NCI-H187 (cell line): ENCODE measurements around the gene IGF1.

Source experiments
- DNase-seq, 2 experiments: peaks; one replicate each; lab custom pipeline; 2025; lab: John Stamatoyannopoulos, UW

Gene IGF1

GRCh38 chr12:102497743-102498142 is 17.4 kb upstream of the IGF1 start:
- no peak for DNase-seq

- no peak for DNase-seq
Observed at GRCh38 chr12:102496591-102496990, 16.2 kb upstream of the IGF1 start.

GRCh38 chr12:102487226-102487625 is 6.9 kb upstream of the IGF1 start:
- no peak for DNase-seq

- DNase-seq: no peak
Observed at GRCh38 chr12:102486153-102486552, 5.8 kb upstream of the IGF1 start.

GRCh38 chr12:102484428-102484958 is 4.1 kb upstream of the IGF1 start:
- no peak for DNase-seq

- no peak for DNase-seq
Observed at GRCh38 chr12:102484017-102484416, 3.7 kb upstream of the IGF1 start.

GRCh38 chr12:102483466-102483865 is 3.1 kb upstream of the IGF1 start:
- DNase-seq: no peak

GRCh38 chr12:102481705-102482425 is 1.5 kb upstream of the IGF1 start:
- DNase-seq: no peak

- no peak for DNase-seq
Observed at GRCh38 chr12:102479939-102480338, 424 bp downstream of the IGF1 start.

GRCh38 chr12:102479099-102479885 is 1.1 kb downstream of the IGF1 start:
- no peak for DNase-seq

- DNase-seq: no peak
Observed at GRCh38 chr12:102478405-102479098, 1.8 kb downstream of the IGF1 start.

- DNase-seq: no peak
Observed at GRCh38 chr12:102475355-102475754, 5.0 kb downstream of the IGF1 start.

- no peak for DNase-seq
Observed at GRCh38 chr12:102474438-102475064, 5.8 kb downstream of the IGF1 start.

- no peak for DNase-seq
Observed at GRCh38 chr12:102472496-102472895, 7.9 kb downstream of the IGF1 start.

- no peak for DNase-seq
Observed at GRCh38 chr12:102471556-102471955, 8.8 kb downstream of the IGF1 start.

GRCh38 chr12:102470945-102471344 is 9.4 kb downstream of the IGF1 start:
- no peak for DNase-seq

GRCh38 chr12:102468261-102468915 is 12.0 kb downstream of the IGF1 start:
- peak; percentile 52 to 78 for DNase-seq

- no peak for DNase-seq
Observed at GRCh38 chr12:102465762-102466560, 14.4 kb downstream of the IGF1 start.

- no peak for DNase-seq
Observed at GRCh38 chr12:102463659-102464249, 16.6 kb downstream of the IGF1 start.

- DNase-seq: no peak
Observed at GRCh38 chr12:102462795-102463465, 17.4 kb downstream of the IGF1 start.
